H9 (cell line): ENCODE data around the gene ECE2. TPM values are rescaled to one million over a fixed set of nuclear protein-coding genes. Genes with fewer than 3 reads are reported as not detected.

Experiments used
- DNase-seq: peaks from one replicate; pipeline ENCODE4 v3.0.0-alpha.2; 2017
- H2AFZ ChIP-seq: one replicate; pipeline ENCODE4 v1.6.1; 2013; ENCODE audit warnings: mild to moderate bottlenecking, low read length, control low read depth, moderate library complexity
- H2AK5ac ChIP-seq: 2 replicates; pipeline ENCODE4 v1.6.1; 2013; ENCODE audit warnings: low read length, control low read depth, mixed read lengths; ENCODE audit not compliant: insufficient read length
- H2BK120ac ChIP-seq: one replicate; pipeline ENCODE4 v1.6.1; 2013; ENCODE audit warnings: low read depth, mild to moderate bottlenecking, low read length, control low read depth, inconsistent platforms; ENCODE audit not compliant: poor library complexity, severe bottlenecking
- H2BK12ac ChIP-seq: 2 replicates; pipeline ENCODE4 v1.6.1; 2013; ENCODE audit warnings: low read length, control low read depth, mixed read lengths, low read depth; ENCODE audit not compliant: insufficient read length
- H2BK15ac ChIP-seq: 2 replicates; pipeline ENCODE4 v1.6.1; 2013; ENCODE audit warnings: low read depth, low read length, control low read depth
- H2BK20ac ChIP-seq: one replicate; pipeline ENCODE4 v1.6.1; 2013; ENCODE audit warnings: low read depth, mild to moderate bottlenecking, low read length, control low read depth, inconsistent platforms; ENCODE audit not compliant: poor library complexity, severe bottlenecking
- H2BK5ac ChIP-seq: 2 replicates; pipeline ENCODE4 v1.6.1; 2013; ENCODE audit warnings: low read length, control low read depth, mixed read lengths; ENCODE audit not compliant: insufficient read length
- H3K14ac ChIP-seq: 2 replicates; pipeline ENCODE4 v1.6.1; 2013; ENCODE audit warnings: low read length, control low read depth; ENCODE audit not compliant: insufficient read depth
- H3K18ac ChIP-seq: 2 replicates; pipeline ENCODE4 v1.6.1; 2013; ENCODE audit warnings: low read depth, mild to moderate bottlenecking, mixed read lengths, low read length, control low read depth; ENCODE audit not compliant: insufficient read length
- H3K23ac ChIP-seq: 2 replicates; pipeline ENCODE4 v1.6.1; 2013; ENCODE audit warnings: low read length, control low read depth, mixed read lengths, low read depth; ENCODE audit not compliant: insufficient read length
- H3K23me2 ChIP-seq: 2 replicates; pipeline ENCODE4 v1.6.1; 2013; ENCODE audit warnings: low read depth, mild to moderate bottlenecking, mixed read lengths, low read length, control low read depth; ENCODE audit not compliant: insufficient read length, poor library complexity, severe bottlenecking
- H3K27ac ChIP-seq: 2 replicates; pipeline ENCODE4 v1.5.1; 2013; ENCODE audit warnings: low read length, control low read depth, mixed read lengths, low read depth; ENCODE audit not compliant: insufficient read length
- H3K27me3 ChIP-seq: 2 replicates; pipeline ENCODE4 v1.6.1; 2013; ENCODE audit warnings: low read length, control low read depth, inconsistent platforms; ENCODE audit not compliant: insufficient read depth
- H3K4ac ChIP-seq: 2 replicates; pipeline ENCODE4 v1.6.1; 2013; ENCODE audit warnings: low read depth, mild to moderate bottlenecking, control low read depth, inconsistent platforms, low read length, moderate library complexity
- H3K4me1 ChIP-seq: 2 replicates; pipeline ENCODE4 v1.6.1; 2013; ENCODE audit warnings: low read length, control low read depth, inconsistent platforms; ENCODE audit not compliant: insufficient read depth
- H3K4me2 ChIP-seq: 2 replicates; pipeline ENCODE4 v1.6.1; 2013; ENCODE audit warnings: low read length, control low read depth, mixed read lengths; ENCODE audit not compliant: insufficient read length, insufficient read depth
- H3K56ac ChIP-seq: 2 replicates; pipeline ENCODE4 v1.6.1; 2013; ENCODE audit warnings: low read depth, mild to moderate bottlenecking, mixed read lengths, low read length, control low read depth; ENCODE audit not compliant: insufficient read length
- H3K79me1 ChIP-seq: 2 replicates; pipeline ENCODE4 v1.6.1; 2013; ENCODE audit warnings: low read depth, mild to moderate bottlenecking, moderate library complexity, low read length, control low read depth, inconsistent platforms; ENCODE audit not compliant: insufficient read depth, poor library complexity, severe bottlenecking
- H3K79me2 ChIP-seq: 2 replicates; pipeline ENCODE4 v1.6.1; 2013; ENCODE audit warnings: low read length, control low read depth, inconsistent platforms; ENCODE audit not compliant: insufficient read depth
- H3K9ac ChIP-seq: 2 replicates; pipeline ENCODE4 v1.6.1; 2013; ENCODE audit warnings: low read length, control low read depth, mixed read lengths; ENCODE audit not compliant: insufficient read length; ENCODE audit errors: extremely low read depth
- H3K9me3 ChIP-seq: one replicate; pipeline ENCODE4 v1.6.1; 2013; ENCODE audit warnings: low read depth, low read length, inconsistent platforms; ENCODE audit not compliant: control insufficient read depth
- H3T11ph ChIP-seq: one replicate; pipeline ENCODE4 v1.6.1; 2013; ENCODE audit warnings: mild to moderate bottlenecking, low read length, control low read depth, inconsistent platforms
- H4K20me1 ChIP-seq: one replicate; pipeline ENCODE4 v1.6.1; 2013; ENCODE audit not compliant: control insufficient read depth, insufficient read length, insufficient read depth
- H4K5ac ChIP-seq: 2 replicates; pipeline ENCODE4 v1.6.1; 2013; ENCODE audit warnings: low read depth, mild to moderate bottlenecking, mixed read lengths, low read length, control low read depth; ENCODE audit not compliant: insufficient read length
- H4K8ac ChIP-seq: replicated peaks from 2 replicates; pipeline ENCODE4 v1.6.1; 2013; ENCODE audit warnings: low read length, control low read depth, mixed read lengths, low read depth; ENCODE audit not compliant: insufficient read length
- H4K91ac ChIP-seq: 2 replicates; pipeline ENCODE4 v1.6.1; 2013; ENCODE audit warnings: low read depth, mild to moderate bottlenecking, moderate library complexity, mixed read lengths, low read length, control low read depth; ENCODE audit not compliant: insufficient read length
- H3K27ac Mint-ChIP-seq, 3 experiments: 2 replicates in 2 of 3; 3 replicates in 1 of 3; pipeline ENCODE4 v1.8.0; 2020 to 2021; ENCODE audit warnings: mixed read lengths in 3 of 3, mild to moderate bottlenecking in 1 of 3, moderate library complexity in 1 of 3
- H3K27me3 Mint-ChIP-seq: 2 replicates; pipeline ENCODE4 v1.8.0; 2021; ENCODE audit warnings: low read depth, mild to moderate bottlenecking, moderate library complexity, mixed read lengths
- H3K36me3 Mint-ChIP-seq, 3 experiments: 2 replicates in 2 of 3; 3 replicates in 1 of 3; pipeline ENCODE4 v1.8.0; 2020 to 2021; ENCODE audit warnings: low read depth in 3 of 3, mixed read lengths in 3 of 3; ENCODE audit not compliant: insufficient read depth in 1 of 3
- H3K4me1 Mint-ChIP-seq, 2 experiments: 2 replicates each; pipeline ENCODE4 v1.8.0; 2020; ENCODE audit warnings: mixed read lengths in 2 of 2
- H3K4me3 Mint-ChIP-seq, 2 experiments: 2 replicates in 1 of 2; 3 replicates in 1 of 2; pipeline ENCODE4 v1.8.0; 2020 to 2021; ENCODE audit warnings: mild to moderate bottlenecking in 2 of 2, mixed read lengths in 2 of 2, moderate library complexity in 1 of 2
- H3K9me3 Mint-ChIP-seq, 2 experiments: 2 replicates in 1 of 2; 3 replicates in 1 of 2; pipeline ENCODE4 v1.8.0; 2020; ENCODE audit warnings: mild to moderate bottlenecking in 2 of 2, mixed read lengths in 2 of 2, moderate library complexity in 1 of 2
- WGBS: extraction: QIAGEN DNeasy Blood & Tissue Kit; methylation state at CpG from one replicate; pipeline ENCODE4 v1.1.7; 2013; ENCODE audit warnings: missing lambda C conversion rate, low lambda C conversion rate, mixed read lengths; ENCODE audit not compliant: insufficient read length; ENCODE audit errors: extremely low coverage; 5-methylcytosine and 5-hydroxymethylcytosine counted together
- total RNA-seq: library from RNA; stranded (reverse); gene quantifications from 2 replicates; pipeline ENCODE4 v1.2.1, GENCODE V29; 2021
- TF ChIP-seq, protein P1 (sequence below): fragments of 200-600 bp; sonication (generic); conservative IDR thresholded peaks from 3 replicates; pipeline ENCODE4 v1.8.0; 2021; ENCODE audit warnings: antibody characterized with exemption, mild to moderate bottlenecking

ECE2 gene
- total RNA-seq, 1 experiment from 2014 or later: not detected

DNA sequence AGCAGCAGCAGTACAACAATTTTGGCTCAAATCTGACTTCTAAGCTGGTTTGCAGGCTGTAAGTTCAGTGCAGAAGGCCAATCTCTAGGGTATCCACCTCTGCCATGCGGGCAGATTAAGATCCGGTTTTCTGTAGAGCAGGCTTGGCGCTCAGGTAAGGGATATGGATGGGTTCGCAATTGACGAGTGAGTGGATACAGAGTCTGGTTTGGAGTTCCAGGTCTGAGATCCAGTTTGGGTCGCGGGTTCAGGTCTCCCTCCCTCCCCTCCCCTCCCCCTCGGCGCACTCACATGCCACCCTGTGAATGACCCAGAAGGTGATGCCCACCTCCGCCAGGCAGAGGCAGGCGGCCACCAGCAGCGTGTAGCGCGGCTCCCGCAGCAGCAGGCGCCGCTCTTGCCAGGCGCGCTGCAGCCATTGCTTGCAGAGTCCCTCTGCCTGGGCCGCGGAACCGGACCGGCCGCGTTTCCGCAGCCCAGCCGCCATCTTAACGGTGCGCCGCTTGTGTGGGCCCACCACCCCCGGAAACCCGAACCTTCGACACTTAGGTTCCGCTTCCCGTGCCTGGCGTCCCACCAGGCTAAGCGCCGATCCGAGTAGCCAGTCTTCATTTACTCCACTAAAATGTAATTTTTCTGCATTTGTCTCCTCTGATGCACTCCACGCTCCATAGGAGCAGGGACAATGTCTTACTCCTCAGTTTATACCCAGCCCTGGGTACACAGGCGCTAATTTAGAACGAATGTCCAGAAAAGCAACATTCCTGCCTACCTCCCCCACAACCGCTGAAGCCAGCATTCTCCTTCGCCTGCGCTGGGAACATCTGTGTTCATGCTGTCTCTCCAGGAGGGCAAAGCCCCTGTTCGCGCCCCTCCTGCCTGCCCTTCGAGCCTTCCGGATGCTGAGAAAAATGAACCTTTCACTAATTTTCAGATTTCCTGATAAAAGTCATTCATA is 27.1 kb upstream of the ECE2 start, which contains the start of gene ALG3:
Gene ALG3, minus strand, starts transcription at position 509 of the 958 bp plus-strand sequence. Its CDS starts 22 bp downstream, at position 487.
- Mint-ChIP-seq H3K9me3 (no peaks in the 10 kb centered on the region; a peak in 1 of 5 replicates), H3K36me3 (peaks cover 10 to 23% (median 20%) of the 10 kb centered on the region in 3 experiments; a peak in 6 of 7 replicates), H3K4me1 (peaks cover 2 to 6% of the 10 kb centered on the region in 2 experiments; a peak in 2 of 4 replicates), H3K4me3 (peak within 1 kb of the TSS; percentile 82 to 92), H3K27me3 (no peaks in the 10 kb centered on the region), H3K27ac (peak within 1 kb of the TSS; percentile 98 to 100 (median 100))
- no peak within 1 kb of the TSS for H3K4ac ChIP-seq
- H3K18ac ChIP-seq: peak within 1 kb of the TSS; percentile 37
- peak within 1 kb of the TSS; percentile 91 for H3K4me2 ChIP-seq
- H4K8ac ChIP-seq: peak within 1 kb of the TSS; percentile 22
- peak within 1 kb of the TSS; percentile 66 for H3K27ac ChIP-seq
- DNase-seq: peak; percentile 89
- no peak within 1 kb of the TSS for H2BK12ac ChIP-seq
- H3K14ac ChIP-seq: peak within 1 kb of the TSS; percentile 27; the same call in 1 of the 2 replicates
- H3K79me1 ChIP-seq: no peaks in the 10 kb centered on the region
- no peak within 1 kb of the TSS for H2AK5ac ChIP-seq
- no peak within 1 kb of the TSS for H3T11ph ChIP-seq
- H3K9ac ChIP-seq: peak within 1 kb of the TSS; percentile 88
- no peak within 1 kb of the TSS for H3K56ac ChIP-seq
- H2BK15ac ChIP-seq: no peak within 1 kb of the TSS
- H4K5ac ChIP-seq: peak within 1 kb of the TSS; percentile 50
- H2BK5ac ChIP-seq: peak within 1 kb of the TSS; percentile 20
- no peak within 1 kb of the TSS for H4K91ac ChIP-seq
- H3K27me3 ChIP-seq: no peaks in the 10 kb centered on the region
- no peaks in the 10 kb centered on the region for H3K4me1 ChIP-seq
- H3K23ac ChIP-seq: no peak within 1 kb of the TSS
- no peak within 1 kb of the TSS for H2BK20ac ChIP-seq
- TF ChIP-seq, protein P1, sequence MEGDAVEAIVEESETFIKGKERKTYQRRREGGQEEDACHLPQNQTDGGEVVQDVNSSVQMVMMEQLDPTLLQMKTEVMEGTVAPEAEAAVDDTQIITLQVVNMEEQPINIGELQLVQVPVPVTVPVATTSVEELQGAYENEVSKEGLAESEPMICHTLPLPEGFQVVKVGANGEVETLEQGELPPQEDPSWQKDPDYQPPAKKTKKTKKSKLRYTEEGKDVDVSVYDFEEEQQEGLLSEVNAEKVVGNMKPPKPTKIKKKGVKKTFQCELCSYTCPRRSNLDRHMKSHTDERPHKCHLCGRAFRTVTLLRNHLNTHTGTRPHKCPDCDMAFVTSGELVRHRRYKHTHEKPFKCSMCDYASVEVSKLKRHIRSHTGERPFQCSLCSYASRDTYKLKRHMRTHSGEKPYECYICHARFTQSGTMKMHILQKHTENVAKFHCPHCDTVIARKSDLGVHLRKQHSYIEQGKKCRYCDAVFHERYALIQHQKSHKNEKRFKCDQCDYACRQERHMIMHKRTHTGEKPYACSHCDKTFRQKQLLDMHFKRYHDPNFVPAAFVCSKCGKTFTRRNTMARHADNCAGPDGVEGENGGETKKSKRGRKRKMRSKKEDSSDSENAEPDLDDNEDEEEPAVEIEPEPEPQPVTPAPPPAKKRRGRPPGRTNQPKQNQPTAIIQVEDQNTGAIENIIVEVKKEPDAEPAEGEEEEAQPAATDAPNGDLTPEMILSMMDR: no peak
- H3K9me3 ChIP-seq: no peaks in the 10 kb centered on the region
- H3K23me2 ChIP-seq: peaks cover 5% of the 10 kb centered on the region
- peak within 1 kb of the TSS; percentile 33 for H2AFZ ChIP-seq
- H4K20me1 ChIP-seq: no peaks in the 10 kb centered on the region
- H2BK120ac ChIP-seq: no peak within 1 kb of the TSS
- WGBS: no CpG with 5 or more reads among the region's 49 CpGs
- no peaks in the 10 kb centered on the region for H3K79me2 ChIP-seq
